ENCODE results near the gene GGACT. TPM values are rescaled to one million over a fixed set of nuclear protein-coding genes. Genes with fewer than 3 reads are reported as not detected.

GGACT gene
- total RNA-seq, 1 experiment from 2014 or later: 1.8 TPM

- H3K4me1 ChIP-seq (replicated peaks): no peaks in the 10 kb centered on the region
- DNase-seq (ENCODE audit: low read depth in 1 of 2, low spot score in 2 of 2): no peak
These were observed 28.7 kb downstream of the GGACT start for GRCh38 chr13:100559886-100560285.

DNA sequence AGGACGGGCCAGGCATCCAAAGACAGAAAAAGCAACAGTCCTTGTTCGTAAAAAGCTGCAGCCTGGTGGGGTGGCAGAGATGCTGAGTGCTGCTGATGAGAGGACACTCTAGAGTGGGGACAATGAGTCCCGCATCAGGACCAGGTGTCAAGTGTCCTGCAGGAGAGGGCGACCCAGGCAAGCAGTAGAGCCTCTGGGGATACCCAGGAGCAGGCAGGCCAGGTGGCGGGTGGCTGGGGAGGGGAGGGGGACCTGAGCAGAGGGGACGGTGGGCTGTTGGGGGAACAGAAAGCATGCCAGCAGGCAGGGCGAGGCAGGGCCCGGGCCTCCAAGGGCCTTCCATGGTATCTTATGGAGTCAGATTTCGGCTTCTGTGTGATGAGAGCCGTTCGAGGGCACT is 35.8 kb downstream of the GGACT start:
- H3K4me1 ChIP-seq (replicated peaks): no peaks in the 10 kb centered on the region
- no peaks in the 10 kb centered on the region for H3K27me3 ChIP-seq (replicated peaks)
- no peaks in the 10 kb centered on the region for H3K9me3 ChIP-seq (replicated peaks)
- no peak overlapping the region for H3K27ac ChIP-seq
- H3K36me3 ChIP-seq: no peaks in the 10 kb centered on the region
- DNase-seq (ENCODE audit: low read depth in 1 of 2, low spot score in 2 of 2): no peak
- no peak overlapping the region for H3K4me3 ChIP-seq

More at GRCh38 chr13:100559886-100560285, 28.7 kb downstream of the GGACT start:
- H3K9me3 ChIP-seq (replicated peaks): no peaks in the 10 kb centered on the region
- no peaks in the 10 kb centered on the region for H3K27me3 ChIP-seq (replicated peaks)
- H3K36me3 ChIP-seq: no peaks in the 10 kb centered on the region
- H3K27ac ChIP-seq: no peak overlapping the region
- H3K4me3 ChIP-seq: no peak overlapping the region

- H3K4me1 ChIP-seq (replicated peaks): no peaks in the 10 kb centered on the region
- H3K36me3 ChIP-seq: no peaks in the 10 kb centered on the region
- DNase-seq (ENCODE audit: low read depth in 1 of 2, low spot score in 2 of 2): no peak
- H3K27ac ChIP-seq: no peak overlapping the region
- H3K27me3 ChIP-seq (replicated peaks): no peaks in the 10 kb centered on the region
- no peak overlapping the region for H3K4me3 ChIP-seq
- H3K9me3 ChIP-seq (replicated peaks): no peaks in the 10 kb centered on the region
These were observed 39.3 kb downstream of the GGACT start for GRCh38 chr13:100549316-100549715.

DNA sequence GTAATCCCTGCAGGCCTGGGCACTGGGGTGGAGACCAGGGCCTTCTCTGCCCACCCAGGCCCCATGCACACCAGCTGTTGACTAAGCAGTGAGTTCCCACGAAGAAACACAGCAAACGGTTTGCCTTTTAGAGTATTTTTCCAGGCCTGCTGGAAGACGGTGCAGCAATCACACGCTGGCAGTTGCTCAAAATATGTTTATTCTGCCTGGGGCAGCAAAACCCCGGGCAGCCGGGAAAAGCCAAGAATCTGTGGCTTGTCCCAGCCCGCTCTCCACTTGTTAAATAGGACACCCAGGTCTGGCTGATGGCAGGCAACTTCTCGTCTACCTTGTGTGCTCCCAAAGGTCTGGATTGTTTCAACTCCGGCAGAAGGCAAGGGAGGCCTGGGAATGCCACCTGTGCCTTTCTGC is 40.8 kb downstream of the GGACT start:
- Histone ChIP-seq H3K27ac (no peak overlapping the region), H3K4me3 (no peak overlapping the region), H3K36me3 (no peaks in the 10 kb centered on the region), H3K27me3 (replicated peaks) (no peaks in the 10 kb centered on the region), H3K4me1 (replicated peaks) (no peaks in the 10 kb centered on the region), H3K9me3 (replicated peaks) (no peaks in the 10 kb centered on the region)
- DNase-seq (ENCODE audit: low read depth in 1 of 2, low spot score in 2 of 2): no peak

DNA sequence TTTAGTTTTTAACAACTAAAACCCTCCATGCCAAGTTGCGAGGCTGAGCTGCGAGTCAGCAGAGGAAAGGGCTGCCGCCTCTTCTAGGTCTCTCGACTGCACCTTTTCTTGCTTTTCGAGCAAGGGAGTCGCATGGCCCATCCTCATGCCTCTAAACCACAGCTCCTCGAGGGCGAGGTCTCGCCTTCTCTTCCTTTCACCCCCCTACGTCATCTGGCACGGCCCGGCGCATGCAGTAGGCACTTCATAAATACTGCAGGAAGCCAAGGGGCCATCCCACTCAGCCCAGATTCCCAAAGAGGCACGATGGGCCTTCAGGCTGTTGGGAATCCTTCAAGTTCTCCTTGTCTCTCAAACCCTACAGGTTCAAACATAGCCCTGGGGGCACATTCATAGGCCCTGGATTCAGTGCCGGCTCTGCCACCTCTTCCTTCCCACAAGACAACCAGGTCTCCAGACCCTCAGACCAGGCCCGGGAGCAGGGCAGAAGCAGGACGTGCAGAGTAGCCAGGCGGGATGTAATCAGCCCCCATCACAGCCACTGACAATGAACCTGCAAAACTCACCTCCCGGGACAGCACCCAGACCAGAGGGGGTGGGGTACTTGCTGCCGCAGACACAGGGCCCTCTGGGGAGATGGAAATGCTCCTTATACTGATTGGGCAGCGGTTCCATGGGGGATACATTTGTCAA is 41.7 kb downstream of the GGACT start:
- no peaks in the 10 kb centered on the region for H3K27me3 ChIP-seq (replicated peaks)
- no peak for DNase-seq (ENCODE audit: low read depth in 1 of 2, low spot score in 2 of 2)
- no peak overlapping the region for H3K27ac ChIP-seq
- no peaks in the 10 kb centered on the region for H3K9me3 ChIP-seq (replicated peaks)
- no peaks in the 10 kb centered on the region for H3K4me1 ChIP-seq (replicated peaks)
- H3K4me3 ChIP-seq: no peak overlapping the region
- H3K36me3 ChIP-seq: no peaks in the 10 kb centered on the region

DNA sequence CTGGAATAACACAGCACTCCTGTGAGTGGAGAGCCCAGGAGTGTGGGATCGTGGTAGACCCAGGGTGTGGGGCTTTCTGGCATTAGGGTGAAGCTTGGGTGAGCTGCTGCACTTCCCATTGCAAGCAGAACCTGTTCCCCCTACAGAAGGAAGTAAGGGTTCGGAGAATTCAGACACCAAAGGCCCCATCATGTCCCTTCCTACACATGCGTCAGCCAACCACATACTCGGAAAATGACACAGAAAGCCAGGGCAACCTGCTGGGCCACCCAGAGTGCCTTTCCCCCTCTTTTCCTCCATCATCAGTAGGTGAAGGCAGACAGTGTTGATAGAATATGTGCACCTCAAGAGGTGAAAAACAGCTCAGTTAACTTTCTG is 42.9 kb downstream of the GGACT start:
- H3K27me3 ChIP-seq (replicated peaks): no peaks in the 10 kb centered on the region
- DNase-seq (ENCODE audit: low read depth in 1 of 2, low spot score in 2 of 2): no peak
- no peaks in the 10 kb centered on the region for H3K36me3 ChIP-seq

GRCh38 chr13:100544866-100545683 is 43.5 kb downstream of the GGACT start:
- H3K27ac ChIP-seq: no peak overlapping the region
- no peaks in the 10 kb centered on the region for H3K36me3 ChIP-seq
- H3K4me3 ChIP-seq: no peak overlapping the region
- H3K9me3 ChIP-seq (replicated peaks): no peaks in the 10 kb centered on the region
- H3K4me1 ChIP-seq (replicated peaks): no peaks in the 10 kb centered on the region
- H3K27me3 ChIP-seq (replicated peaks): no peaks in the 10 kb centered on the region
- DNase-seq (ENCODE audit: low read depth in 1 of 2, low spot score in 2 of 2): no peak

More for the DNA sequence above, 42.9 kb downstream of the GGACT start:
- Histone ChIP-seq H3K4me1 (replicated peaks) (no peaks in the 10 kb centered on the region), H3K9me3 (replicated peaks) (no peaks in the 10 kb centered on the region), H3K4me3 (no peak overlapping the region), H3K27ac (no peak overlapping the region)

GRCh38 chr13:100543872-100544602 is 44.6 kb downstream of the GGACT start:
- Histone ChIP-seq H3K9me3 (replicated peaks) (no peaks in the 10 kb centered on the region), H3K4me1 (replicated peaks) (no peaks in the 10 kb centered on the region), H3K4me3 (no peak overlapping the region), H3K27ac (no peak overlapping the region), H3K36me3 (no peaks in the 10 kb centered on the region), H3K27me3 (replicated peaks) (no peaks in the 10 kb centered on the region)
- no peak for DNase-seq (ENCODE audit: low read depth in 1 of 2, low spot score in 2 of 2)

DNA sequence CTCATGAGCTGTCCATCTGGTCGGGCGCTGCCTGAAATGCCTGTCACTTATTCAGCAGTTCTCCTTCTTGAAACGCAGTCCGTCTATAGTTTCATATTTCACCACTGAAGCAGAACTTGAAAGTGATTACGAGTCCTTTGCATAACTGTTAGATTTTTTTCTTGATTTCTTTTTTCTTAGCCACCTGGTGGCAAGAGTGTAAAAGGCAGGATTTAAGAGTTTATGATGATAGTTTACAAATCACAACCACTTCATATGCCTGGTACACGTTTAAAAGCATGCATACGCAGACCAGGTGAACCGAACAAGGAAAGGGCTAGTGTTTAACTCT is 45.8 kb downstream of the GGACT start:
- H3K36me3 ChIP-seq: no peaks in the 10 kb centered on the region
- H3K9me3 ChIP-seq (replicated peaks): no peaks in the 10 kb centered on the region
- no peaks in the 10 kb centered on the region for H3K4me1 ChIP-seq (replicated peaks)
- no peaks in the 10 kb centered on the region for H3K27me3 ChIP-seq (replicated peaks)
- no peak overlapping the region for H3K27ac ChIP-seq
- DNase-seq (ENCODE audit: low read depth in 1 of 2, low spot score in 2 of 2): peak in 1 of 2 experiments; percentile 7
- H3K4me3 ChIP-seq: no peak overlapping the region

DNA sequence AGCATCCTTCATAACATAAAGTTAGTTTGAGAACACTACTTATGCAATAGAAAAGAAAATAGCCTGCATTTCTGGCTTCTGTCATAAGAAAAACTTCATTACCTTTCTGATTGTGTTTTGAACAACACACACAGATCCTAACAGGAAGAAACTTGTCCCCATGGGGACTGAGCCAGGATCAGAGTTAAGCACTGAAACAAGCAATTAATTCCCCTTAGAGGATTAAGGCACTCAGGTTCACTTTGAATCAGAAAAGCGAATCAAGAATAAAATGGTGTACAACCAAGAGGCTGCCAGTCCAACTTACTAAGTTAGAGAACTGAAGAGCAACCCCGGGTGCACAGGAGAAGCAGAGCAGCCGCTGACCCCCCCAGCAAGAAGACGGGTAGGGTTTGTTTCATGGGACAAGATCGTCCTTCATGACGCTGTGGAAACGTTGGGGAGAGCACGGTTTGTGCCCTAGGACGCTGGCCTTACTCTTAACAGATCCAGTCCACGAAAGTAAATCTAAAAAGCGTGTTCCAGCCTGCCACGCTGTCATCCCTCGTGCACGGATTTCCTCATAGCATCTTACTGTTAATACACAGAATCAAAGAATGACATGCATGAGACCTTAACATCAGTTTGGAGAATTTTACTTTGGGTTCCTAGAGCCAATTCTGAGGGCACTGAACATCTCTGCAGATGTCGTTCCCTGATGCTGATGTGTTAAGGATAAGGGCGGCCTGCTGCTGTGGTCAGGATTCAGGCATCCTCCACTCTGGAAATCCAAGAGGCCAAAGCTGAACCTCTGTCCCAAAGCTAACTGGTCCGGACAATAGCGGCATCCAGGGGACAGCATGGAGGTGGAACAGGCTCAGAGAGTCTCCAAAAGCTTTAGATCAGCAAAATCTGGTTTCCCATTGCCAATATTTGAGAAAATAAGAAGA is 46.4 kb downstream of the GGACT start:
- Histone ChIP-seq H3K9me3 (replicated peaks) (no peaks in the 10 kb centered on the region), H3K4me3 (no peak overlapping the region), H3K4me1 (replicated peaks) (no peaks in the 10 kb centered on the region), H3K36me3 (no peaks in the 10 kb centered on the region), H3K27me3 (replicated peaks) (no peaks in the 10 kb centered on the region), H3K27ac (no peak overlapping the region)
- DNase-seq (ENCODE audit: low read depth in 1 of 2, low spot score in 2 of 2): no peak

- H3K4me1 ChIP-seq (replicated peaks): no peaks in the 10 kb centered on the region
- no peak overlapping the region for H3K4me3 ChIP-seq
- H3K27ac ChIP-seq: no peak overlapping the region
- no peaks in the 10 kb centered on the region for H3K27me3 ChIP-seq (replicated peaks)
- no peak for DNase-seq (ENCODE audit: low read depth in 1 of 2, low spot score in 2 of 2)
- no peaks in the 10 kb centered on the region for H3K9me3 ChIP-seq (replicated peaks)
- no peaks in the 10 kb centered on the region for H3K36me3 ChIP-seq
These were observed 48.0 kb downstream of the GGACT start for GRCh38 chr13:100540621-100541020.

GRCh38 chr13:100537951-100538462 is 50.6 kb downstream of the GGACT start:
- DNase-seq (ENCODE audit: low read depth in 1 of 2, low spot score in 2 of 2): no peak
- H3K27ac ChIP-seq: no peak overlapping the region
- no peaks in the 10 kb centered on the region for H3K27me3 ChIP-seq (replicated peaks)
- H3K36me3 ChIP-seq: no peaks in the 10 kb centered on the region
- H3K4me3 ChIP-seq: no peak overlapping the region
- H3K4me1 ChIP-seq (replicated peaks): no peaks in the 10 kb centered on the region
- H3K9me3 ChIP-seq (replicated peaks): no peaks in the 10 kb centered on the region

GRCh38 chr13:100537486-100537885 is 51.1 kb downstream of the GGACT start:
- H3K4me1 ChIP-seq (replicated peaks): no peaks in the 10 kb centered on the region
- no peak for DNase-seq (ENCODE audit: low read depth in 1 of 2, low spot score in 2 of 2)
- H3K4me3 ChIP-seq: no peak overlapping the region
- no peak overlapping the region for H3K27ac ChIP-seq
- H3K9me3 ChIP-seq (replicated peaks): no peaks in the 10 kb centered on the region
- H3K36me3 ChIP-seq: no peaks in the 10 kb centered on the region
- H3K27me3 ChIP-seq (replicated peaks): no peaks in the 10 kb centered on the region
